WTC11 (cell line): ENCODE data around the gene ADGRB3. TPM values are rescaled to one million over a fixed set of nuclear protein-coding genes. Genes with fewer than 3 reads are reported as not detected.
"Not testable (repeated sequence)": the region's sequence is repeated elsewhere in the genome, so short reads cannot be mapped to it uniquely, and the experiment has no call there.

Experiments
- ATAC-seq: fragments of 200-7000 bp; cut with Tn5 transposase; 2 replicates; pipeline ENCODE4 v1.10.0; 2021; ENCODE audit warnings: mild to moderate bottlenecking, moderate library complexity
- CTCF ChIA-PET: fragments of 300-600 bp; sonication (Branson Sonifier 250); formaldehyde crosslinking; loops from one replicate; lab custom pipeline; 2021; ENCODE audit warnings: antibody characterized with exemption; lab: Charles Lee
- POLR2A ChIA-PET: fragments of 350-600 bp; sonication (Branson Sonifier 250); formaldehyde crosslinking; loops from one replicate; lab custom pipeline; 2021; ENCODE audit warnings: antibody characterized with exemption; lab: Charles Lee
- DNase-seq: peaks from one replicate; pipeline ENCODE4 v3.0.0; 2021; ENCODE audit warnings: low spot score
- H3K27ac Mint-ChIP-seq: 2 replicates; pipeline ENCODE4 v1.8.0; 2021; ENCODE audit warnings: mixed read lengths
- H3K27me3 Mint-ChIP-seq: 2 replicates; pipeline ENCODE4 v1.8.0; 2021; ENCODE audit warnings: low read depth, mild to moderate bottlenecking, moderate library complexity, mixed read lengths
- H3K36me3 Mint-ChIP-seq: 2 replicates; pipeline ENCODE4 v1.8.0; 2021; ENCODE audit warnings: mixed read lengths
- H3K4me1 Mint-ChIP-seq: 2 replicates; pipeline ENCODE4 v1.8.0; 2022; ENCODE audit warnings: mixed read lengths
- H3K4me3 Mint-ChIP-seq: 2 replicates; pipeline ENCODE4 v1.8.0; 2021; ENCODE audit warnings: mild to moderate bottlenecking, moderate library complexity, mixed read lengths
- H3K9me3 Mint-ChIP-seq: 2 replicates; pipeline ENCODE4 v1.8.0; 2021; ENCODE audit warnings: mixed read lengths
- E2F1 ChIP-seq: sonication (generic); formaldehyde crosslinking; IDR thresholded peaks from 2 replicates; pipeline ENCODE4 v1.8.0; 2022; ENCODE audit warnings: mild to moderate bottlenecking, missing genetic modification reagents
- E2F4 ChIP-seq: sonication (generic); formaldehyde crosslinking; IDR thresholded peaks from 2 replicates; pipeline ENCODE4 v1.8.1; 2022; ENCODE audit warnings: low read depth, mild to moderate bottlenecking, moderate library complexity, missing genetic modification reagents, borderline replicate concordance
- EMX1 ChIP-seq: fragments of 250-450 bp; sonication (Bioruptor Pico); IDR thresholded peaks from 2 replicates; pipeline ENCODE4 v1.8.0; 2021; ENCODE audit warnings: mild to moderate bottlenecking
- ETV6 ChIP-seq: sonication (generic); formaldehyde crosslinking; IDR thresholded peaks from 2 replicates; pipeline ENCODE4 v1.8.1; 2022; ENCODE audit warnings: mild to moderate bottlenecking, missing genetic modification reagents
- KAT7 ChIP-seq: sonication (generic); formaldehyde crosslinking; IDR thresholded peaks from 2 replicates; pipeline ENCODE4 v1.8.1; 2023; ENCODE audit warnings: missing genetic modification reagents, mild to moderate bottlenecking, borderline replicate concordance
- MAX ChIP-seq: sonication (generic); formaldehyde crosslinking; IDR thresholded peaks from 2 replicates; pipeline ENCODE4 v1.8.0; 2022; ENCODE audit warnings: mild to moderate bottlenecking, missing genetic modification reagents
- NR2C2 ChIP-seq: sonication (generic); formaldehyde crosslinking; IDR thresholded peaks from 2 replicates; pipeline ENCODE4 v1.8.0; 2022; ENCODE audit warnings: mild to moderate bottlenecking, missing genetic modification reagents
- TCF7 ChIP-seq: sonication (generic); formaldehyde crosslinking; IDR thresholded peaks from 2 replicates; pipeline ENCODE4 v1.8.0; 2022; ENCODE audit warnings: mild to moderate bottlenecking, low read depth, missing genetic modification reagents, moderate library complexity
- TEAD1 ChIP-seq: sonication (generic); formaldehyde crosslinking; IDR thresholded peaks from 2 replicates; pipeline ENCODE4 v1.8.0; 2022; ENCODE audit warnings: mild to moderate bottlenecking, missing genetic modification reagents
- TEAD4 ChIP-seq: sonication (generic); formaldehyde crosslinking; IDR thresholded peaks from 2 replicates; pipeline ENCODE4 v1.8.0; 2022; ENCODE audit warnings: mild to moderate bottlenecking, missing genetic modification reagents
- USF1 ChIP-seq: sonication (generic); formaldehyde crosslinking; IDR thresholded peaks from 2 replicates; pipeline ENCODE4 v1.8.0; 2022; ENCODE audit warnings: mild to moderate bottlenecking, missing genetic modification reagents
- USF2 ChIP-seq: sonication (generic); formaldehyde crosslinking; IDR thresholded peaks from 2 replicates; pipeline ENCODE4 v1.8.1; 2023; ENCODE audit warnings: mild to moderate bottlenecking, missing genetic modification reagents, moderate library complexity
- ZBTB21 ChIP-seq: sonication (generic); formaldehyde crosslinking; IDR thresholded peaks from 2 replicates; pipeline ENCODE4 v1.8.1; 2023; ENCODE audit warnings: mild to moderate bottlenecking, missing genetic modification reagents, borderline replicate concordance
- ZNF396 ChIP-seq: fragments of 250-450 bp; sonication (Bioruptor Pico); IDR thresholded peaks from 2 replicates; pipeline ENCODE4 v1.8.0; 2021; ENCODE audit warnings: mild to moderate bottlenecking, moderate library complexity, borderline replicate concordance
- ZNF423 ChIP-seq: fragments of 250-450 bp; sonication (Bioruptor Pico); IDR thresholded peaks from 2 replicates; pipeline ENCODE4 v2.1.2; 2022; ENCODE audit warnings: mild to moderate bottlenecking, moderate library complexity
- ZNF425 ChIP-seq: fragments of 250-450 bp; sonication (Bioruptor Pico); conservative IDR thresholded peaks from 2 replicates; pipeline ENCODE4 v1.9.0; 2021; ENCODE audit warnings: mild to moderate bottlenecking
- ZNF532 ChIP-seq: fragments of 250-450 bp; sonication (Bioruptor Pico); IDR thresholded peaks from 2 replicates; pipeline ENCODE4 v1.9.0; 2021; ENCODE audit warnings: mild to moderate bottlenecking, borderline replicate concordance
- total RNA-seq: library from RNA; stranded (reverse); gene quantifications from 3 replicates; pipeline ENCODE4 v1.2.3, GENCODE V29; 2021

ADGRB3 gene
- total RNA-seq, 1 experiment from 2014 or later: 1.9 TPM

- no peak overlapping the region for H3K27ac Mint-ChIP-seq
- H3K4me1 Mint-ChIP-seq: peaks cover 13% of the 10 kb centered on the region
- CTCF ChIA-PET: no interaction called here
- DNase-seq (no peak), ATAC-seq (no peak)
- TF ChIP-seq EMX1 (CRISPR knock-in tag): no peak
- TF ChIP-seq ZNF396: no peak
- TF ChIP-seq ZBTB21 (CRISPR knock-in tag): no peak
- no peak for TF ChIP-seq TEAD1 (CRISPR knock-in tag)
- TF ChIP-seq ZNF423 (CRISPR knock-in tag): no peak
- no peak for TF ChIP-seq USF1 (CRISPR knock-in tag)
- no peak for TF ChIP-seq TEAD4 (CRISPR knock-in tag)
- TF ChIP-seq TCF7 (CRISPR knock-in tag): no peak
- TF ChIP-seq KAT7 (CRISPR knock-in tag): no peak
- TF ChIP-seq ZNF532 (CRISPR knock-in tag): no peak
- no peak for TF ChIP-seq MAX (CRISPR knock-in tag)
- H3K9me3 Mint-ChIP-seq: no peaks in the 10 kb centered on the region
- H3K27me3 Mint-ChIP-seq: no peaks in the 10 kb centered on the region; the same call in 1 of the 2 replicates
- no peak overlapping the region for H3K4me3 Mint-ChIP-seq
- no peaks in the 10 kb centered on the region for H3K36me3 Mint-ChIP-seq
- POLR2A ChIA-PET: no interaction called here
These were observed 650.0 kb downstream of the ADGRB3 start for GRCh38 chr6:69285054-69285453.

- H3K27ac Mint-ChIP-seq: no peak overlapping the region
- no peak for DNase-seq
- H3K27me3 Mint-ChIP-seq: no peaks in the 10 kb centered on the region; the same call in 1 of the 2 replicates
- ChIA-PET POLR2A (no interaction called here), CTCF (no interaction called here)
- no peak for TF ChIP-seq E2F4 (CRISPR knock-in tag)
- no peak for TF ChIP-seq E2F1 (CRISPR knock-in tag)
- no peak for TF ChIP-seq NR2C2
- no peak for TF ChIP-seq ETV6 (CRISPR knock-in tag)
- TF ChIP-seq ZNF425 (CRISPR knock-in tag): no peak
- TF ChIP-seq ZNF423 (CRISPR knock-in tag): no peak
- no peak for TF ChIP-seq USF2 (CRISPR knock-in tag)
- TF ChIP-seq ZNF396: no peak
- no peak for TF ChIP-seq TEAD4 (CRISPR knock-in tag)
- H3K9me3 Mint-ChIP-seq: no peaks in the 10 kb centered on the region
- no peaks in the 10 kb centered on the region for H3K36me3 Mint-ChIP-seq
- H3K4me1 Mint-ChIP-seq: peaks cover 13% of the 10 kb centered on the region
- H3K4me3 Mint-ChIP-seq: no peak overlapping the region
- ATAC-seq: no peak
These were observed 651.2 kb downstream of the ADGRB3 start for GRCh38 chr6:69286331-69286730.

GRCh38 chr6:69288198-69288597 is 653.1 kb downstream of the ADGRB3 start:
- H3K4me3 Mint-ChIP-seq, H3K27ac Mint-ChIP-seq, H3K4me1 Mint-ChIP-seq, H3K9me3 Mint-ChIP-seq, POLR2A ChIA-PET, H3K36me3 Mint-ChIP-seq, ATAC-seq, H3K27me3 Mint-ChIP-seq, DNase-seq, CTCF ChIA-PET: not testable (repeated sequence)
